ENCODE data around the gene PANX2. TPM values are rescaled to one million over a fixed set of nuclear protein-coding genes. Genes with fewer than 3 reads are reported as not detected.

The PANX2 gene
- total and polyA plus RNA-seq, 9 of the 15 experiments (the other 6 are each of a cell fraction or from before 2014, with no cell fraction given): 0.01 to 3.9 (median 0.67) TPM; not detected in 1

GRCh38 chr22:50121202-50121740, 49.3 kb upstream of the PANX2 start:
- ATAC-seq (no peak), FAIRE-seq (no peak), DNase-seq (ENCODE audit: extremely low read depth in 1 of 4, low spot score in 3 of 4) (no peak)
- H3K9ac ChIP-seq (ENCODE audit: insufficient read depth in 1 of 2, low read depth in 2 of 2, low read length in 2 of 2): no peak overlapping the region
- no peak for TF ChIP-seq NBN (IDR thresholded peaks at IDR 0.05; ENCODE audit: low read depth)
- TF ChIP-seq NEUROD1 (IDR thresholded peaks at IDR 0.05; ENCODE audit: borderline replicate concordance, low read depth, low read length, partially characterized antibody): no peak
- TF ChIP-seq RBM22 (IDR thresholded peaks at IDR 0.05; ENCODE audit: low read depth, low read length, poor library complexity, severe bottlenecking): no peak
- no peak for TF ChIP-seq NFATC3 (IDR thresholded peaks at IDR 0.05)
- TF ChIP-seq, protein P1, sequence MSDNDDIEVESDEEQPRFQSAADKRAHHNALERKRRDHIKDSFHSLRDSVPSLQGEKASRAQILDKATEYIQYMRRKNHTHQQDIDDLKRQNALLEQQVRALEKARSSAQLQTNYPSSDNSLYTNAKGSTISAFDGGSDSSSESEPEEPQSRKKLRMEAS (CRISPR knock-in tag; IDR thresholded peaks at IDR 0.05): no peak
- TF ChIP-seq ZNF507 (tag; conservative IDR thresholded peaks at IDR 0.05): no peak
- no peak for TF ChIP-seq MITF (IDR thresholded peaks at IDR 0.05)
- TF ChIP-seq, protein P2, sequence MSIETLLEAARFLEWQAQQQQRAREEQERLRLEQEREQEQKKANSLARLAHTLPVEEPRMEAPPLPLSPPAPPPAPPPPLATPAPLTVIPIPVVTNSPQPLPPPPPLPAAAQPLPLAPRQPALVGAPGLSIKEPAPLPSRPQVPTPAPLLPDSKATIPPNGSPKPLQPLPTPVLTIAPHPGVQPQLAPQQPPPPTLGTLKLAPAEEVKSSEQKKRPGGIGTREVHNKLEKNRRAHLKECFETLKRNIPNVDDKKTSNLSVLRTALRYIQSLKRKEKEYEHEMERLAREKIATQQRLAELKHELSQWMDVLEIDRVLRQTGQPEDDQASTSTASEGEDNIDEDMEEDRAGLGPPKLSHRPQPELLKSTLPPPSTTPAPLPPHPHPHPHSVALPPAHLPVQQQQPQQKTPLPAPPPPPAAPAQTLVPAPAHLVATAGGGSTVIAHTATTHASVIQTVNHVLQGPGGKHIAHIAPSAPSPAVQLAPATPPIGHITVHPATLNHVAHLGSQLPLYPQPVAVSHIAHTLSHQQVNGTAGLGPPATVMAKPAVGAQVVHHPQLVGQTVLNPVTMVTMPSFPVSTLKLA (conservative IDR thresholded peaks at IDR 0.05): no peak
- TF ChIP-seq CREB3 (tag; conservative IDR thresholded peaks at IDR 0.05; ENCODE audit: low read depth): no peak
- no peak for TF ChIP-seq HMBOX1 (IDR thresholded peaks at IDR 0.05)
- TF ChIP-seq MEF2A (IDR thresholded peaks at IDR 0.05; ENCODE audit: control insufficient read depth, low read depth, low read length): no peak
- TF ChIP-seq KLF16 (IDR thresholded peaks at IDR 0.05): no peak
- no peak for TF ChIP-seq IFI16 (CRISPR knock-in tag; IDR thresholded peaks at IDR 0.05)
- TF ChIP-seq RBM34 (IDR thresholded peaks at IDR 0.05; ENCODE audit: borderline replicate concordance, insufficient read depth, low read length): no peak
- peaks cover 2% of the 10 kb centered on the region; the same call in 1 of the 2 replicates for H3K9me3 ChIP-seq (replicated peaks; ENCODE audit: control insufficient read depth, insufficient read depth, low read depth, low read length)
- H3K27me3 ChIP-seq (ENCODE audit: control insufficient read depth in 2 of 2, insufficient read depth in 2 of 2, low read length in 2 of 2): no peaks in the 10 kb centered on the region
- H3K4me3 ChIP-seq: no peak overlapping the region
- ChIA-PET POLR2A (interaction anchor here (0.7 to 1.5 kb wide), 2 partner anchors 36 to 84 kb away, joined by 4 read pairs; partner anchors contain the start of gene MLC1), CTCF (ENCODE audit: low intra/inter-chr PET ratio) (no interaction called here)
- H3K36me3 ChIP-seq (ENCODE audit: control insufficient read depth, insufficient read depth, low read length): no peaks in the 10 kb centered on the region; the same call in 2 of the 3 replicates
- peaks cover 21 to 33% of the 10 kb centered on the region in 2 experiments for H3K4me1 ChIP-seq (replicated peaks in 1 of 2; ENCODE audit: control insufficient read depth in 2 of 2, insufficient read depth in 2 of 2, low read length in 2 of 2)
- WGBS (ENCODE audit: insufficient coverage, low coverage, missing lambda C conversion rate): 74% methylated on average over 10 of the region's 11 CpGs
- in situ Hi-C loops (cut with MboI) (no loop called here), intact Hi-C loops (cut with micrococcal nuclease) (no loop called here)
- peaks cover 3% of the 10 kb centered on the region for H3K9me1 ChIP-seq (ENCODE audit: control insufficient read depth, insufficient read depth, low read length)
- H3K79me2 ChIP-seq (ENCODE audit: control insufficient read depth, insufficient read depth, low read length): no peaks in the 10 kb centered on the region
- no peaks in the 10 kb centered on the region for H4K20me1 ChIP-seq (replicated peaks; ENCODE audit: control insufficient read depth, insufficient read depth, low read length)
- no peak overlapping the region for H3K27ac ChIP-seq (ENCODE audit: extremely low read depth, low read depth, low read length)
- no peak overlapping the region for H3K4me2 ChIP-seq (ENCODE audit: insufficient read depth, low read length)
- no peak overlapping the region for H2AFZ ChIP-seq (ENCODE audit: low read depth, low read length)
- BruUV-seq (replicated peaks): no TSS peak
